Hepatocyte (in vitro differentiated cells): ENCODE measurements around the gene PTPRK.

Experiments
- EZH2 ChIP-seq: fragments of 200-600 bp; sonication (generic); IDR thresholded peaks from 2 replicates; pipeline ENCODE4 v1.6.1; 2016; ENCODE audit warnings: antibody characterized with exemption, mild to moderate bottlenecking, borderline replicate concordance
- EZH2phosphoT487 ChIP-seq: fragments of 200-600 bp; sonication (generic); IDR thresholded peaks from one replicate; pipeline ENCODE4 v1.6.1; 2018; ENCODE audit warnings: antibody characterized with exemption, mild to moderate bottlenecking, low read depth, moderate library complexity; ENCODE audit not compliant: unreplicated experiment, severe bottlenecking
- TF ChIP-seq, protein P1 (sequence below): fragments of 200-600 bp; sonication (generic); IDR thresholded peaks from 2 replicates; pipeline ENCODE4 v1.5.1; 2016; ENCODE audit warnings: antibody characterized with exemption, mild to moderate bottlenecking; ENCODE audit not compliant: poor library complexity

DNA sequence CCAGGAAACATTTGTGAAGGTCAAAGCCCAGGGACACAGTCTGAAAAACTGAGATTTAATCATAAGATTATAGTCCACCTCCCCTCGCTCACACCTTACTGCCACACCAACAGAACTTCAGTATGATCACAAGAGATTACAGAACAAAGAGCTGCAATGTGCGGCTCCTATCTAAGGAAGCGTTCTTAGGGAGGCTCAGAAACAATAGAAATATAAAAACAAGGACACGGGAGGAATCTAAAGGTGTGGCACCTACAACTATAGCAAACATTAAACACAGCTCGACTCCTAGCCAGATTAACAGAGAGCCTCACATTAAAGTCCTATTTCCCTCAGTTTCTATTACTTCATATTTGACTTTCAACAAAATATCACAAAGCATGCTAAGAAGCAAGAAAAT is 579.2 kb downstream of the PTPRK start:
- TF ChIP-seq, protein P1, sequence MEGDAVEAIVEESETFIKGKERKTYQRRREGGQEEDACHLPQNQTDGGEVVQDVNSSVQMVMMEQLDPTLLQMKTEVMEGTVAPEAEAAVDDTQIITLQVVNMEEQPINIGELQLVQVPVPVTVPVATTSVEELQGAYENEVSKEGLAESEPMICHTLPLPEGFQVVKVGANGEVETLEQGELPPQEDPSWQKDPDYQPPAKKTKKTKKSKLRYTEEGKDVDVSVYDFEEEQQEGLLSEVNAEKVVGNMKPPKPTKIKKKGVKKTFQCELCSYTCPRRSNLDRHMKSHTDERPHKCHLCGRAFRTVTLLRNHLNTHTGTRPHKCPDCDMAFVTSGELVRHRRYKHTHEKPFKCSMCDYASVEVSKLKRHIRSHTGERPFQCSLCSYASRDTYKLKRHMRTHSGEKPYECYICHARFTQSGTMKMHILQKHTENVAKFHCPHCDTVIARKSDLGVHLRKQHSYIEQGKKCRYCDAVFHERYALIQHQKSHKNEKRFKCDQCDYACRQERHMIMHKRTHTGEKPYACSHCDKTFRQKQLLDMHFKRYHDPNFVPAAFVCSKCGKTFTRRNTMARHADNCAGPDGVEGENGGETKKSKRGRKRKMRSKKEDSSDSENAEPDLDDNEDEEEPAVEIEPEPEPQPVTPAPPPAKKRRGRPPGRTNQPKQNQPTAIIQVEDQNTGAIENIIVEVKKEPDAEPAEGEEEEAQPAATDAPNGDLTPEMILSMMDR = no peak
- TF ChIP-seq EZH2 = no peak
- no peak for TF ChIP-seq EZH2phosphoT487
